OCI-LY1 (cell line): ENCODE data around the gene RASAL3.

Source experiments
- H2AFZ ChIP-seq: fragments of 200-600 bp; sonication (generic), shearing (Covaris generic); 2 replicates; pipeline ENCODE4 v1.6.0; 2014; ENCODE audit warnings: antibody characterized with exemption, mild to moderate bottlenecking, low read length
- H3F3A ChIP-seq: fragments of 200-600 bp; sonication (generic), shearing (Covaris generic); 2 replicates; pipeline ENCODE4 v1.6.0; 2014; ENCODE audit warnings: mild to moderate bottlenecking, antibody characterized with exemption, low read length, moderate library complexity; ENCODE audit not compliant: insufficient read depth
- H3K27ac ChIP-seq: fragments of 200-600 bp; sonication (generic); 2 replicates; pipeline ENCODE4 v1.5.1; 2014; ENCODE audit warnings: low read length, mixed run types, mild to moderate bottlenecking, low read depth; ENCODE audit not compliant: poor library complexity, severe bottlenecking
- H3K27me3 ChIP-seq: fragments of 200-600 bp; sonication (generic); 2 replicates; pipeline ENCODE4 v1.6.0; 2014; ENCODE audit warnings: antibody characterized with exemption, mild to moderate bottlenecking, low read length, moderate library complexity; ENCODE audit not compliant: insufficient read depth
- H3K36me3 ChIP-seq: fragments of 200-600 bp; sonication (generic); 2 replicates; pipeline ENCODE4 v1.6.1; 2014; ENCODE audit warnings: mild to moderate bottlenecking, antibody characterized with exemption, low read length, moderate library complexity, mixed read lengths; ENCODE audit not compliant: insufficient read depth
- H3K4me1 ChIP-seq: fragments of 200-600 bp; sonication (generic); 2 replicates; pipeline ENCODE4 v1.5.1; 2014; ENCODE audit warnings: mild to moderate bottlenecking, low read length, moderate library complexity; ENCODE audit not compliant: insufficient read depth, severe bottlenecking
- H3K4me2 ChIP-seq: fragments of 200-600 bp; sonication (generic), shearing (Covaris generic); 2 replicates; pipeline ENCODE4 v1.6.1; 2014; ENCODE audit warnings: low read length
- H3K4me3 ChIP-seq: fragments of 200-600 bp; sonication (generic); 2 replicates; pipeline ENCODE4 v1.5.1; 2014; ENCODE audit warnings: low read length, low read depth, mild to moderate bottlenecking, mixed read lengths; ENCODE audit not compliant: poor library complexity, severe bottlenecking
- H3K79me2 ChIP-seq: fragments of 200-600 bp; shearing (Covaris generic); 2 replicates; pipeline ENCODE4 v1.6.1; 2016; ENCODE audit warnings: mixed run types, low read length, mixed read lengths; ENCODE audit not compliant: insufficient read depth
- H3K9ac ChIP-seq: fragments of 200-600 bp; sonication (generic), shearing (Covaris generic); 2 replicates; pipeline ENCODE4 v1.6.1; 2014; ENCODE audit warnings: mild to moderate bottlenecking, low read length, mixed read lengths
- H3K9me2 ChIP-seq: fragments of 200-600 bp; sonication (generic), shearing (Covaris generic); 2 replicates; pipeline ENCODE4 v1.6.1; 2014; ENCODE audit warnings: low read depth, mild to moderate bottlenecking, low read length, mixed read lengths
- H3K9me3 ChIP-seq: fragments of 200-600 bp; shearing (Covaris generic); 2 replicates; pipeline ENCODE4 v1.6.1; 2014; ENCODE audit warnings: low read length, mixed read lengths
- H4K20me1 ChIP-seq: fragments of 200-600 bp; sonication (generic), shearing (Covaris generic); 2 replicates; pipeline ENCODE4 v1.6.0; 2016; ENCODE audit warnings: mild to moderate bottlenecking, low read length; ENCODE audit not compliant: insufficient read depth
- CTCF ChIP-seq: fragments of 200-600 bp; sonication (generic), shearing (Covaris generic); IDR thresholded peaks from 2 replicates; pipeline ENCODE4 v1.5.1; 2017; ENCODE audit warnings: mild to moderate bottlenecking, antibody characterized with exemption, low read length, moderate library complexity, mixed read lengths
- EZH2 ChIP-seq: fragments of 200-600 bp; sonication (generic), shearing (Covaris generic); IDR thresholded peaks from 2 replicates; pipeline ENCODE4 v1.8.0; 2017; ENCODE audit warnings: borderline replicate concordance, mixed run types, mild to moderate bottlenecking, antibody characterized with exemption, low read length, moderate library complexity, mixed read lengths

The RASAL3 gene

GRCh38 chr19:15445227-15445605 is 19.1 kb downstream of the RASAL3 start:
- Histone ChIP-seq H2AFZ (no peak overlapping the region), H3K36me3 (no peaks in the 10 kb centered on the region), H3F3A (no peaks in the 10 kb centered on the region; the same call in 1 of the 2 replicates), H3K27me3 (peaks cover 3% of the 10 kb centered on the region; the same call in 1 of the 2 replicates), H3K4me3 (no peak overlapping the region), H3K9ac (no peak overlapping the region), H3K9me3 (no peaks in the 10 kb centered on the region), H3K4me2 (no peak overlapping the region), H3K27ac (no peak overlapping the region), H3K4me1 (peaks cover 13% of the 10 kb centered on the region), H4K20me1 (no peaks in the 10 kb centered on the region), H3K79me2 (no peaks in the 10 kb centered on the region), H3K9me2 (no peaks in the 10 kb centered on the region)
- TF ChIP-seq EZH2 (no peak), CTCF (no peak)

GRCh38 chr19:15444505-15445226 is 19.7 kb downstream of the RASAL3 start:
- Histone ChIP-seq H3K4me3 (no peak overlapping the region), H3K36me3 (no peaks in the 10 kb centered on the region), H3K9ac (no peak overlapping the region), H3K27ac (no peak overlapping the region), H2AFZ (no peak overlapping the region), H3K4me2 (no peak overlapping the region), H3K4me1 (peaks cover 13% of the 10 kb centered on the region), H3K27me3 (peaks cover 3% of the 10 kb centered on the region; the same call in 1 of the 2 replicates), H3K9me2 (no peaks in the 10 kb centered on the region), H4K20me1 (no peaks in the 10 kb centered on the region), H3K79me2 (no peaks in the 10 kb centered on the region), H3F3A (no peaks in the 10 kb centered on the region), H3K9me3 (no peaks in the 10 kb centered on the region)
- TF ChIP-seq CTCF (no peak), EZH2 (no peak)

GRCh38 chr19:15443838-15444237 is 20.5 kb downstream of the RASAL3 start:
- Histone ChIP-seq H3K36me3 (no peaks in the 10 kb centered on the region), H4K20me1 (no peaks in the 10 kb centered on the region), H3K9ac (no peak overlapping the region), H3K79me2 (no peaks in the 10 kb centered on the region), H3K4me1 (peaks cover 8% of the 10 kb centered on the region), H3K9me3 (no peaks in the 10 kb centered on the region), H3K4me3 (no peak overlapping the region), H3K27me3 (peaks cover 3% of the 10 kb centered on the region; the same call in 1 of the 2 replicates), H2AFZ (no peak overlapping the region), H3K27ac (no peak overlapping the region), H3K9me2 (no peaks in the 10 kb centered on the region), H3F3A (no peaks in the 10 kb centered on the region), H3K4me2 (no peak overlapping the region)
- TF ChIP-seq CTCF = no peak
- TF ChIP-seq EZH2 = no peak
